HepG2 (cell line): ENCODE data around the gene ASIC2. TPM values are rescaled to one million over a fixed set of nuclear protein-coding genes. Genes with fewer than 3 reads are reported as not detected.

ENCODE experiments used
- ATAC-seq: fragments of 200-7000 bp; cut with Tn5 transposase; 3 replicates; pipeline ENCODE4 v1.9.1; 2020; ENCODE audit warnings: mild to moderate bottlenecking, moderate library complexity
- BruUV-seq: library from RNA; stranded (reverse); fragments of 400-500 nt; replicated peaks from 2 replicates; lab custom pipeline; 2021; lab: Mats Ljungman, UMichigan
- CTCF ChIA-PET: fragments of 300-600 bp; formaldehyde crosslinking; extraction: SDS; loops from one replicate; lab custom pipeline; 2021; ENCODE audit warnings: low total read pairs, inconsistent platforms, low intra/inter-chr PET ratio; lab: Yijun Ruan, JAX
- POLR2A ChIA-PET: fragments of 350-600 bp; sonication (Branson Sonifier 250); formaldehyde crosslinking; loops from one replicate; lab custom pipeline; 2020; ENCODE audit warnings: antibody characterized with exemption, inconsistent platforms; lab: Yijun Ruan, JAX
- DNase-seq: peaks from one replicate; pipeline ENCODE4 v3.0.0-alpha.2; 2015; ENCODE audit warnings: low spot score
- FAIRE-seq: peaks from 3 replicates; lab custom pipeline; 2011; peaks lifted over from hg19 to GRCh38; lab: Jason Lieb, UNC
- H2AFZ ChIP-seq: one replicate; pipeline ENCODE4 v1.6.1; 2011; ENCODE audit warnings: low read length, inconsistent platforms
- H3K27ac ChIP-seq: fragments of 300-600 bp; 3 replicates; pipeline ENCODE4 v1.8.0; 2011; ENCODE audit warnings: mixed run types, mild to moderate bottlenecking, mixed read lengths, low read length, inconsistent platforms; ENCODE audit not compliant: insufficient read depth; ENCODE audit errors: extremely low read length
- H3K27me3 ChIP-seq, 2 experiments: fragments of 200-600 bp in 1 of 2; 2 replicates in 1 of 2; 3 replicates in 1 of 2; pipeline versions ENCODE4 v1.6.0 to v1.8.0; 2011; ENCODE audit warnings: low read length in 2 of 2, mild to moderate bottlenecking in 2 of 2, moderate library complexity in 2 of 2, inconsistent platforms in 1 of 2; ENCODE audit not compliant: insufficient read depth in 2 of 2, control insufficient read depth in 1 of 2
- H3K36me3 ChIP-seq, 2 experiments: fragments of 200-600 bp in 1 of 2; replicated peaks in 1 of 2; 2 replicates in 1 of 2; 3 replicates in 1 of 2; pipeline versions ENCODE4 v1.5.1 to v1.8.0; 2011; ENCODE audit warnings: low read length in 2 of 2, inconsistent platforms in 1 of 2; ENCODE audit not compliant: insufficient read depth in 2 of 2, control insufficient read depth in 1 of 2
- H3K4me1 ChIP-seq: 2 replicates; pipeline ENCODE4 v1.5.1; 2012; ENCODE audit warnings: low read length, inconsistent platforms; ENCODE audit not compliant: insufficient read depth
- H3K4me2 ChIP-seq: 2 replicates; pipeline ENCODE4 v1.6.0; 2011; ENCODE audit warnings: low read depth, low read length, inconsistent platforms
- H3K4me3 ChIP-seq, 3 experiments: fragments of 200-600 bp in 1 of 3; sonication (generic), shearing (Covaris generic) in 1 of 3; replicated peaks in 1 of 3; 2 replicates each; pipeline ENCODE4 v1.5.1; 2011 to 2016; ENCODE audit warnings: low read length in 3 of 3, inconsistent platforms in 2 of 3, low read depth in 2 of 3, mild to moderate bottlenecking in 2 of 3, control low read depth in 1 of 3, mixed read lengths in 1 of 3; ENCODE audit not compliant: insufficient read depth in 1 of 3
- H3K79me2 ChIP-seq: one replicate; pipeline ENCODE4 v1.6.1; 2011; ENCODE audit warnings: low read length, inconsistent platforms; ENCODE audit not compliant: insufficient read depth
- H3K9ac ChIP-seq: 2 replicates; pipeline ENCODE4 v1.6.0; 2011; ENCODE audit warnings: mild to moderate bottlenecking, low read depth, low read length, inconsistent platforms; ENCODE audit not compliant: insufficient read depth
- H3K9me3 ChIP-seq: 2 replicates; pipeline ENCODE4 v1.5.1; 2012; ENCODE audit warnings: mild to moderate bottlenecking, low read length
- H4K20me1 ChIP-seq: 2 replicates; pipeline ENCODE4 v1.6.0; 2011; ENCODE audit warnings: inconsistent platforms, mild to moderate bottlenecking, low read length, moderate library complexity; ENCODE audit not compliant: insufficient read depth
- NFIC ChIP-seq: IDR thresholded peaks from 2 replicates; pipeline ENCODE4 v1.6.1; 2012; ENCODE audit warnings: mild to moderate bottlenecking, low read length, inconsistent platforms
- SMAD3 ChIP-seq: sonication (generic); formaldehyde crosslinking; IDR thresholded peaks from 2 replicates; pipeline ENCODE4 v1.4.0; 2020; ENCODE audit warnings: missing genetic modification reagents
- ZNF614 ChIP-seq: IDR thresholded peaks from 2 replicates; pipeline ENCODE4 v1.6.1; 2018; ENCODE audit warnings: missing biosample characterization, missing genetic modification reagents, inconsistent platforms, borderline replicate concordance
- WGBS: methylation state at CpG from one replicate; pipeline ENCODE4 v1.1.6; 2017; ENCODE audit warnings: low lambda C conversion rate; 5-methylcytosine and 5-hydroxymethylcytosine counted together
- in situ Hi-C: cut with HindIII; loops from 2 replicates; pipeline ENCODE4 v1.10.0; 2017; ENCODE audit warnings: low pct_unique_long_range_greater_than_20kb; ENCODE audit not compliant: extremely low pct_ligation_motif_present
- intact Hi-C: fragments of 100-400 bp; cut with micrococcal nuclease; formaldehyde crosslinking; loops from one replicate; pipeline ENCODE4 v1.10.0; 2022; ENCODE audit not compliant: unreplicated experiment
- polyA plus RNA-seq, 8 experiments: library from polyadenylated mRNA; depleted of rRNA in 3 of 8; stranded (reverse) in 7 of 8; unstranded in 1 of 8; fragments of >200 nt; fragmentation: Illumina TruSeq in 4 of 8; extraction: Trizol in 4 of 8; gene quantifications; 2 replicates each; pipeline versions ENCODE4 v1.2.1 to v1.2.3, GENCODE V29; 2011 to 2016; ENCODE audit warnings: low read depth in 4 of 8, missing spikeins in 1 of 8, mixed read lengths in 1 of 8; ENCODE audit not compliant: insufficient read depth in 1 of 8
- total RNA-seq, 5 experiments: library from RNA; depleted of rRNA; stranded (reverse); fragments of >200 nt; fragmentation: Illumina TruSeq; extraction: Trizol; gene quantifications; 2 replicates each; pipeline ENCODE4 v1.2.3, GENCODE V29; 2016; ENCODE audit warnings: low read depth in 1 of 5
- TF ChIP-seq, protein P1 (sequence below): sonication (generic); formaldehyde crosslinking; IDR thresholded peaks from 2 replicates; pipeline ENCODE4 v1.5.0; 2020; ENCODE audit warnings: missing genetic modification reagents, mild to moderate bottlenecking, borderline replicate concordance
- TF ChIP-seq, protein P2 (sequence below): sonication (generic); formaldehyde crosslinking; IDR thresholded peaks from 2 replicates; pipeline ENCODE4 v1.5.0; 2020; ENCODE audit warnings: mild to moderate bottlenecking, missing genetic modification reagents, borderline replicate concordance

Gene ASIC2
- total and polyA plus RNA-seq, 2 of the 13 experiments (the other 11 are each of a cell fraction or from before 2014, with no cell fraction given), result not detected

DNA sequence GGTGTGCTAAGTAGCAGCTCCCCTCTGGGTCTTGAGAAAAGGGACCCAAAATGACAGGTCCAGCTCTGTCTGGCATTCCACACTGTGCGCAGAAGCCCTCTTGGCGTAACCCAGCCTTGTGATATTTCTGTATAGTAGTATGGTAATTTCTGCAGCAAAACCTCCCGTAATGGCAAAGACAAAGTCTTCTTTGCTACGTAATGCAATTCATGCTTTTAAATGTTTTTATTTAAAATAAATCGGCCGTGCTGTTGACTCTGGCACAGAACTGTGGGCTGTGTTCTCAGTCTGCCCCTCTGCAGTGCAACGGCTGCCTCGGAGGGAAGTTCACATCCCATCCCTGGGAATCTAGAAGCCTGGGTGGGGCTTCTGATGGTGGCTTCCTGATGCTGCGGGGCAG lies 75.2 kb downstream of the ASIC2 start:
- 22% methylated on average over 6 of the region's 9 CpGs for WGBS
- TF ChIP-seq, protein P1, sequence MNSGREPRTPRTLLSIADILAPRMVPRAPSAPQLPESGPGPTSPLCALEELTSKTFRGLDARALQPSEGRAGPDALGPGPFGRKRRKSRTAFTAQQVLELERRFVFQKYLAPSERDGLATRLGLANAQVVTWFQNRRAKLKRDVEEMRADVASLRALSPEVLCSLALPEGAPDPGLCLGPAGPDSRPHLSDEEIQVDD (CRISPR knock-in tag), result no peak
- TF ChIP-seq NFIC (no peak), ZNF614 (CRISPR knock-in tag) (no peak), SMAD3 (CRISPR knock-in tag) (no peak)
- TF ChIP-seq, protein P2, sequence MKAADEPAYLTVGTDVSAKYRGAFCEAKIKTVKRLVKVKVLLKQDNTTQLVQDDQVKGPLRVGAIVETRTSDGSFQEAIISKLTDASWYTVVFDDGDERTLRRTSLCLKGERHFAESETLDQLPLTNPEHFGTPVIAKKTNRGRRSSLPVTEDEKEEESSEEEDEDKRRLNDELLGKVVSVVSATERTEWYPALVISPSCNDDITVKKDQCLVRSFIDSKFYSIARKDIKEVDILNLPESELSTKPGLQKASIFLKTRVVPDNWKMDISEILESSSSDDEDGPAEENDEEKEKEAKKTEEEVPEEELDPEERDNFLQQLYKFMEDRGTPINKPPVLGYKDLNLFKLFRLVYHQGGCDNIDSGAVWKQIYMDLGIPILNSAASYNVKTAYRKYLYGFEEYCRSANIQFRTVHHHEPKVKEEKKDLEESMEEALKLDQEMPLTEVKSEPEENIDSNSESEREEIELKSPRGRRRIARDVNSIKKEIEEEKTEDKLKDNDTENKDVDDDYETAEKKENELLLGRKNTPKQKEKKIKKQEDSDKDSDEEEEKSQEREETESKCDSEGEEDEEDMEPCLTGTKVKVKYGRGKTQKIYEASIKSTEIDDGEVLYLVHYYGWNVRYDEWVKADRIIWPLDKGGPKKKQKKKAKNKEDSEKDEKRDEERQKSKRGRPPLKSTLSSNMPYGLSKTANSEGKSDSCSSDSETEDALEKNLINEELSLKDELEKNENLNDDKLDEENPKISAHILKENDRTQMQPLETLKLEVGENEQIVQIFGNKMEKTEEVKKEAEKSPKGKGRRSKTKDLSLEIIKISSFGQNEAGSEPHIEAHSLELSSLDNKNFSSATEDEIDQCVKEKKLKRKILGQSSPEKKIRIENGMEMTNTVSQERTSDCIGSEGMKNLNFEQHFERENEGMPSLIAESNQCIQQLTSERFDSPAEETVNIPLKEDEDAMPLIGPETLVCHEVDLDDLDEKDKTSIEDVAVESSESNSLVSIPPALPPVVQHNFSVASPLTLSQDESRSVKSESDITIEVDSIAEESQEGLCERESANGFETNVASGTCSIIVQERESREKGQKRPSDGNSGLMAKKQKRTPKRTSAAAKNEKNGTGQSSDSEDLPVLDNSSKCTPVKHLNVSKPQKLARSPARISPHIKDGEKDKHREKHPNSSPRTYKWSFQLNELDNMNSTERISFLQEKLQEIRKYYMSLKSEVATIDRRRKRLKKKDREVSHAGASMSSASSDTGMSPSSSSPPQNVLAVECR (CRISPR knock-in tag), result no peak
- H3K4me1 ChIP-seq, result no peaks in the 10 kb centered on the region
- no peak overlapping the region for H3K27ac ChIP-seq
- no peak overlapping the region for H2AFZ ChIP-seq
- ChIA-PET CTCF (no interaction called here), POLR2A (no interaction called here)
- no peaks in the 10 kb centered on the region for H4K20me1 ChIP-seq
- H3K9me3 ChIP-seq, result no peaks in the 10 kb centered on the region
- no peak overlapping the region for H3K4me2 ChIP-seq
- no peak for ATAC-seq
- DNase-seq, result no peak
- no peak overlapping the region for H3K4me3 ChIP-seq
- in situ Hi-C loops (no loop called here), intact Hi-C loops (no loop called here)
- no peak for FAIRE-seq
- no peaks in the 10 kb centered on the region for H3K36me3 ChIP-seq
- peaks cover 1 to 6% of the 10 kb centered on the region in 2 experiments; a peak in 2 of 5 replicates for H3K27me3 ChIP-seq
- no TSS peak for BruUV-seq
- H3K79me2 ChIP-seq, result no peaks in the 10 kb centered on the region
- no peak overlapping the region for H3K9ac ChIP-seq
